Breast epithelium (tissue), 3 donors: ENCODE results near the gene GFPT2.

Experiments
- POLR2A ChIP-seq: fragments of 450-650 bp; IDR thresholded peaks from one replicate; pipeline ENCODE4 v1.6.1; 2016; ENCODE audit warnings: antibody characterized with exemption, mild to moderate bottlenecking, moderate library complexity
- POLR2AphosphoS5 ChIP-seq, 3 donors: sonication (generic); formaldehyde crosslinking; IDR thresholded peaks; one replicate each; pipeline ENCODE4 v1.6.1; 2017; ENCODE audit warnings: antibody characterized with exemption in 3 of 3
- TF ChIP-seq, protein P1 (sequence below), 3 donors: fragments of 450-650 bp; IDR thresholded peaks; one replicate each; pipeline ENCODE4 v1.5.1; 2016 to 2017; ENCODE audit warnings: antibody characterized with exemption in 3 of 3, mild to moderate bottlenecking in 3 of 3, moderate library complexity in 3 of 3

- TF ChIP-seq, protein P1, sequence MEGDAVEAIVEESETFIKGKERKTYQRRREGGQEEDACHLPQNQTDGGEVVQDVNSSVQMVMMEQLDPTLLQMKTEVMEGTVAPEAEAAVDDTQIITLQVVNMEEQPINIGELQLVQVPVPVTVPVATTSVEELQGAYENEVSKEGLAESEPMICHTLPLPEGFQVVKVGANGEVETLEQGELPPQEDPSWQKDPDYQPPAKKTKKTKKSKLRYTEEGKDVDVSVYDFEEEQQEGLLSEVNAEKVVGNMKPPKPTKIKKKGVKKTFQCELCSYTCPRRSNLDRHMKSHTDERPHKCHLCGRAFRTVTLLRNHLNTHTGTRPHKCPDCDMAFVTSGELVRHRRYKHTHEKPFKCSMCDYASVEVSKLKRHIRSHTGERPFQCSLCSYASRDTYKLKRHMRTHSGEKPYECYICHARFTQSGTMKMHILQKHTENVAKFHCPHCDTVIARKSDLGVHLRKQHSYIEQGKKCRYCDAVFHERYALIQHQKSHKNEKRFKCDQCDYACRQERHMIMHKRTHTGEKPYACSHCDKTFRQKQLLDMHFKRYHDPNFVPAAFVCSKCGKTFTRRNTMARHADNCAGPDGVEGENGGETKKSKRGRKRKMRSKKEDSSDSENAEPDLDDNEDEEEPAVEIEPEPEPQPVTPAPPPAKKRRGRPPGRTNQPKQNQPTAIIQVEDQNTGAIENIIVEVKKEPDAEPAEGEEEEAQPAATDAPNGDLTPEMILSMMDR (IDR thresholded peaks at IDR 0.05), result no peak
- TF ChIP-seq POLR2A, result no peak
- no peak for TF ChIP-seq POLR2AphosphoS5 (IDR thresholded peaks at IDR 0.05)
Observed at GRCh38 chr5:180358179-180358578, 5.0 kb upstream of the GFPT2 start.
